Stomach (tissue), 4 donors: ENCODE results near the gene ULK4.

Experiments used
- CTCF ChIP-seq, 7 experiments: fragments of 450-650 bp in 4 of 7; fragments of 200-600 bp in 3 of 7; sonication (generic) in 3 of 7; IDR thresholded peaks; one replicate each; pipeline ENCODE4 v1.5.1; 2016 to 2019; ENCODE audit warnings: antibody characterized with exemption in 7 of 7, control low read depth in 2 of 7, mild to moderate bottlenecking in 1 of 7
- POLR2A ChIP-seq, 4 donors: fragments of 450-650 bp; IDR thresholded peaks; one replicate each; pipeline ENCODE4 v1.6.1; 2016; ENCODE audit warnings: antibody characterized with exemption in 4 of 4, control low read depth in 2 of 4, mild to moderate bottlenecking in 1 of 4, moderate library complexity in 1 of 4

GRCh38 chr3:41874022-41874421 lies 87.9 kb downstream of the ULK4 start:
- TF ChIP-seq CTCF (IDR thresholded peaks at IDR 0.05) (no peak), POLR2A (IDR thresholded peaks at IDR 0.05) (no peak)
